ACC112 (cell line): ENCODE data around the gene TOMM20.
"Not testable (repeated sequence)": the region's sequence is repeated elsewhere in the genome, so short reads cannot be mapped to it uniquely, and the experiment has no call there.

Experiments used
- H2AFZ ChIP-seq: fragments of 200-600 bp; sonication (generic); one replicate; pipeline ENCODE4 v1.6.0; 2017; ENCODE audit warnings: antibody characterized with exemption, low read length; ENCODE audit not compliant: unreplicated experiment
- H3K27ac ChIP-seq: fragments of 200-600 bp; sonication (generic); 2 replicates; pipeline ENCODE4 v1.5.1; 2014; ENCODE audit warnings: low read depth, mild to moderate bottlenecking, antibody characterized with exemption, low read length, moderate library complexity
- H3K27me3 ChIP-seq: fragments of 200-600 bp; sonication (generic); 2 replicates; pipeline ENCODE4 v1.6.1; 2014; ENCODE audit warnings: mild to moderate bottlenecking, antibody characterized with exemption, low read length, moderate library complexity, mixed read lengths; ENCODE audit not compliant: insufficient read depth
- H3K36me3 ChIP-seq: fragments of 200-600 bp; sonication (generic); 2 replicates; pipeline ENCODE4 v1.6.1; 2016; ENCODE audit warnings: mild to moderate bottlenecking, antibody characterized with exemption, low read length, moderate library complexity, mixed read lengths; ENCODE audit not compliant: insufficient read depth
- H3K4me1 ChIP-seq: fragments of 200-600 bp; sonication (generic); one replicate; pipeline ENCODE4 v1.6.1; 2016; ENCODE audit warnings: low read length, mixed read lengths; ENCODE audit not compliant: insufficient read depth, unreplicated experiment, control insufficient read depth
- H3K4me3 ChIP-seq: fragments of 200-600 bp; sonication (generic); 2 replicates; pipeline ENCODE4 v1.5.1; 2014; ENCODE audit warnings: mild to moderate bottlenecking, low read depth, low read length
- H3K79me2 ChIP-seq: fragments of 200-600 bp; sonication (generic); one replicate; pipeline ENCODE4 v1.6.0; 2016; ENCODE audit warnings: low read length; ENCODE audit not compliant: control insufficient read depth, unreplicated experiment, insufficient read depth

TOMM20 gene

GRCh38 chr1:235102259-235102582 is 26.4 kb downstream of the TOMM20 start:
- Histone ChIP-seq H3K36me3 (no peaks in the 10 kb centered on the region), H3K4me3 (no peak overlapping the region), H3K4me1 (no peaks in the 10 kb centered on the region)

DNA sequence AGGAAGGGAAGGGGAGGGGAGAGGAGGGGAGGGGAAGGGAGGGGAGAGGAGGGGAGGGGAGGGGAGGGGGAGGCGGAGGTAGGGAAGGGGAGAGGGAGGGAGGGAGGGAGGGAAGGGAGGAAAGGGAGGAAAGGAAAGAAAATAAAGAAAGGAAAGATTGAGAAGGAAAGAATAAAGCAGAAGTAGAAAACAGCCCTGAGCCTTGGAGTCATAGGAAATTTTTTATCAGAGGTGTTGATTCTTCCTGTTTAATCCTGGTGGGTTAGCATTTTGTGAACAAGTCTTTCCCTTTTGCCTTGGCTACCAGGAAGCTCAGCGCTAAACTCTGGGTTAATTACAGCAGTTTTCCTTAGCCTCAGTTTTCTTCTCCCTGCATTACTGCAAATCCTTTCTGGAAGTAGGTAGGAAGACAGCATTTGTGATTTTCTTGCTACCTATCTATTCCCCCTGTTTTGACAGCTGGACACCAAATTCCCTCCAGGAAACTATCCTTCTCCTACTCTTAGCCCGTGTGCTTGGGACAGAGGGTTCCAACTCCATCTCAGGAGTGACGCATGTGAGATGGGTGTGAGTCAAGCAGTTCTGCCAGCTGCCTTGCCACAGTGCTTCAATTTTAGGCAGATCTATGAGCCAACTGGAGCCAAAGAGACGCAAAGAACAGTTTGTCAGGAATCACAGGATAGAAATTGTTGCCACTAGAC is 26.9 kb downstream of the TOMM20 start:
- Histone ChIP-seq H3K27me3 (no peaks in the 10 kb centered on the region), H3K4me3 (no peak overlapping the region), H2AFZ (no peak overlapping the region), H3K27ac (no peak overlapping the region), H3K36me3 (no peaks in the 10 kb centered on the region), H3K4me1 (no peaks in the 10 kb centered on the region), H3K79me2 (no peaks in the 10 kb centered on the region)

More at GRCh38 chr1:235102259-235102582, 26.4 kb downstream of the TOMM20 start:
- Histone ChIP-seq H2AFZ (no peak overlapping the region), H3K27ac (no peak overlapping the region), H3K27me3 (no peaks in the 10 kb centered on the region), H3K79me2 (no peaks in the 10 kb centered on the region)

GRCh38 chr1:235100194-235100772 is 28.4 kb downstream of the TOMM20 start:
- H3K79me2 ChIP-seq = no peaks in the 10 kb centered on the region
- no peak overlapping the region for H2AFZ ChIP-seq
- no peak overlapping the region for H3K27ac ChIP-seq
- no peaks in the 10 kb centered on the region for H3K4me1 ChIP-seq
- no peak overlapping the region for H3K4me3 ChIP-seq
- no peaks in the 10 kb centered on the region for H3K36me3 ChIP-seq
- H3K27me3 ChIP-seq = no peaks in the 10 kb centered on the region

- Histone ChIP-seq H2AFZ (no peak overlapping the region), H3K4me3 (no peak overlapping the region), H3K36me3 (no peaks in the 10 kb centered on the region), H3K79me2 (no peaks in the 10 kb centered on the region), H3K27me3 (no peaks in the 10 kb centered on the region), H3K4me1 (no peaks in the 10 kb centered on the region), H3K27ac (no peak overlapping the region)
These were observed 29.6 kb downstream of the TOMM20 start for GRCh38 chr1:235098991-235099390.

DNA sequence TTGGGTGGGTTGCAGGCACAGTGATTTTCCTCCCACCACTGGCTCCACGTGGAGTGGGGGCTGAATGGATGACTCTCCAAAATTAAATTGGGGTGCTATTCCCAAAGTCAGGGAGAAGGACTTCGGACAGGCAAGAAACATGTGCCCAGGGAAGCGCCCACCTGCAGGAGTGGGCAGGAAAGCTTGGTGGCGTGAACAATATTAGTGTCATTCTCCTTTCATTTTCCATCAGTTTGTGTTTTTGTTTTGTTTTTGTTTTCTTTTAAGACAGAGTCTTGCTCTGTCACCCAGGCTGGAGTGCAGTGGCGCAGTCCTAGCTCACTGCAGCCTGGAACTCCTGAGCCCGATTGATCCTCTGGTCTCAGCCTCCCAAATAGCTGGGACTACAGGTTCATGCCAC is 30.1 kb downstream of the TOMM20 start:
- Histone ChIP-seq H3K27ac (no peak overlapping the region), H3K4me3 (no peak overlapping the region), H3K36me3 (no peaks in the 10 kb centered on the region), H3K79me2 (no peaks in the 10 kb centered on the region), H3K4me1 (peaks cover 2% of the 10 kb centered on the region), H2AFZ (no peak overlapping the region), H3K27me3 (no peaks in the 10 kb centered on the region)

DNA sequence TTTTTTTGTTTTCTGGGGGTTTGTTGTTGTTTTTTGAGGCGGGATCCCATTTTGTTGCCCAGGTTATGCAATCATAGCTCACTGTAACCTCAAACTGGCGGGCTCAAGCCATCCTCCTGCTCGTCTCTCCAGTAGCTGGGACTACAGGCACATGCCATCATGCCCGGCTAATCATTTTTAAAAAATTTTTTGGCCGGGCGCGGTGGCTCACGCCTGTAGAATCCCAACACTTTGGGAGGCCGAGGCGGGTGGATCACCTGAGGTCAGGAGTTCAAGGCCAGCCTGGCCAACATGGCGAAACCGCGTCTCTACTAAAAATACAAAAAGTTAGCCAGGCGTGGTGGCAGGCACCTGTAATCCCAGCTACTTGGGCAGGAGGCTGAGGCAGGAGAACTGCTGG is 31.1 kb downstream of the TOMM20 start:
- not testable (repeated sequence) for H3K79me2 ChIP-seq, H3K36me3 ChIP-seq, H3K27me3 ChIP-seq, H3K27ac ChIP-seq, H2AFZ ChIP-seq, H3K4me3 ChIP-seq, H3K4me1 ChIP-seq

GRCh38 chr1:235095938-235096562 is 32.6 kb downstream of the TOMM20 start:
- H3K4me1 ChIP-seq = peaks cover 3% of the 10 kb centered on the region
- H2AFZ ChIP-seq = no peak overlapping the region
- H3K27ac ChIP-seq = no peak overlapping the region
- no peaks in the 10 kb centered on the region for H3K36me3 ChIP-seq
- H3K27me3 ChIP-seq = no peaks in the 10 kb centered on the region
- no peaks in the 10 kb centered on the region for H3K79me2 ChIP-seq
- no peak overlapping the region for H3K4me3 ChIP-seq

- Histone ChIP-seq H3K27me3 (no peaks in the 10 kb centered on the region), H3K36me3 (no peaks in the 10 kb centered on the region), H2AFZ (peak overlapping the region; percentile 40), H3K79me2 (no peaks in the 10 kb centered on the region), H3K4me1 (peaks cover 3% of the 10 kb centered on the region), H3K4me3 (peak overlapping the region; percentile 50), H3K27ac (no peak overlapping the region)
These were observed 34.7 kb downstream of the TOMM20 start for GRCh38 chr1:235093696-235094592.

DNA sequence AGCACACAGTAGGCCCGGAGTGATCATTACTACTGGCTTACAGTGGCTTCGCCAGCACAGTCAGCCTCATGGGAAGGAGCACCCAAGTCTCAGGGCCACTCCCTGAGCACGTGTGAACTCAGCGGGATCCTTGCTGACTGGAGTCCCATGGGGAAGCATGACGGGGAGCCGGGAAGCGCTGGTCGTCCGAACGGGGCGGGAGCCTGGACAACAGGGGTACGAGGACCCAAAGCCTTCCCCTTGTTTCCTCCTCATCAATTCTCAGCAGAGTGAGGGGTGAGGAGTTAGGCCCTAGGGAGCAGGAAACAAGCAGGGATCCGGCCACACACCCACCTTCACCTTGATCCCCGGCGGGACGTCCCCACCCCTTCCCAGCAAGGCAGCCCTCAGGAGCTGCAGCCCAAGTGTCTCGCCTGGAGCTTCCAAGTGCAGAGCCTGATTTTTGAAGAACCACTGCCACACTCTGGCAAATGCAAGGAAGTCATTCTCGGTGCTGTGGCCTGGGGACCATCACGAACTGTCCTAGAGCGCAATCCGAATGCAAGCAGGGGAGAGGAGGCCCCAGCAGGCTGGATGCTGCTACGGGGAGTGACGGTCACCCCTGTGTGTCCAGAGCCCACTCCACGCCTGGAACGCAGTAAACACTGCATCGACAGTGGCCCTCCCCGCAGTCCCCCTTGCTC is 35.5 kb downstream of the TOMM20 start:
- 0 out of 2 replicates have a peak overlapping the region, but pooled peaks have one; percentile 6 for H3K27ac ChIP-seq
- H3K36me3 ChIP-seq = no peaks in the 10 kb centered on the region
- H3K4me3 ChIP-seq = peak overlapping the region; percentile 50
- no peaks in the 10 kb centered on the region for H3K27me3 ChIP-seq
- no peaks in the 10 kb centered on the region for H3K79me2 ChIP-seq
- peak overlapping the region; percentile 40 for H2AFZ ChIP-seq
- H3K4me1 ChIP-seq = peaks cover 3% of the 10 kb centered on the region

DNA sequence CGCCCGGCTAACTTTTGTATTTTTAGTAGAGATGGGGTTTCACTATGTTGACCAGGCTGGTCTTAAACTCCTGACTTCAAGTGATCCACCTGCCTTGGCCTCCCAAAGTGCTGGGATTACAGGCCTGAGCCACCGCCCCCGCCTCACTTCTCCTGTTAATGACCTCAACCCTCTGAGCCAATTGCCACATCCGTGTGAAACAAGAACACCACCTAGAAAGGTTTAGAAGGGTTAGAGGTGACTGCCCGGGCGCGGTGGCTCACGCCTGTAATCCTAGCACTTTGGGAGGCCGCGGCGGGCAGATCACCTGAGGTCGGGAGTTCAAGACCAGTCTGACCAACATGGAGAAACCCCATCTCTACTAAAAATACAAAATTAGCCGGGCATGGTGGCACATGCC is 36.2 kb downstream of the TOMM20 start:
- not testable (repeated sequence) for H3K4me3 ChIP-seq, H3K36me3 ChIP-seq, H3K79me2 ChIP-seq, H3K4me1 ChIP-seq, H3K27ac ChIP-seq, H2AFZ ChIP-seq, H3K27me3 ChIP-seq
